HEK293T (cell line): ENCODE measurements around the gene CPNE6.

Source experiments
- CTBP1 ChIP-seq: fragments of 450-650 bp; IDR thresholded peaks from 2 replicates; pipeline ENCODE4 v1.6.1; 2016; ENCODE audit warnings: borderline replicate concordance
- ELF4 ChIP-seq: fragments of 450-650 bp; IDR thresholded peaks from 2 replicates; pipeline ENCODE4 v1.6.1; 2017; ENCODE audit warnings: antibody characterized with exemption
- FOXK2 ChIP-seq: fragments of 450-650 bp; IDR thresholded peaks from 2 replicates; pipeline ENCODE4 v1.6.1; 2016; ENCODE audit warnings: mild to moderate bottlenecking
- FOXM1 ChIP-seq: fragments of 450-650 bp; IDR thresholded peaks from 2 replicates; pipeline ENCODE4 v1.6.1; 2017; ENCODE audit warnings: mild to moderate bottlenecking, borderline replicate concordance
- HDGF ChIP-seq: fragments of 450-650 bp; IDR thresholded peaks from 2 replicates; pipeline ENCODE4 v1.6.1; 2017; ENCODE audit warnings: antibody characterized with exemption, borderline replicate concordance
- LEF1 ChIP-seq: fragments of 450-650 bp; IDR thresholded peaks from 2 replicates; pipeline ENCODE4 v1.6.1; 2017; ENCODE audit warnings: mild to moderate bottlenecking, borderline replicate concordance
- NFRKB ChIP-seq: fragments of 450-650 bp; IDR thresholded peaks from 2 replicates; pipeline ENCODE4 v1.6.1; 2016; ENCODE audit warnings: mild to moderate bottlenecking, moderate library complexity
- SP1 ChIP-seq: fragments of 450-650 bp; IDR thresholded peaks from 2 replicates; pipeline ENCODE4 v1.6.1; 2017
- SUZ12 ChIP-seq: fragments of 450-650 bp; IDR thresholded peaks from 2 replicates; pipeline ENCODE4 v1.6.1; 2016; ENCODE audit warnings: mild to moderate bottlenecking
- TARDBP ChIP-seq: fragments of 450-650 bp; IDR thresholded peaks from 2 replicates; pipeline ENCODE4 v1.6.1; 2016

- TF ChIP-seq FOXK2 (no peak), HDGF (no peak), SP1 (no peak), TARDBP (no peak), SUZ12 (no peak), ELF4 (no peak), NFRKB (no peak), LEF1 (no peak), CTBP1 (no peak), FOXM1 (no peak)
These were observed 15.2 kb upstream of the CPNE6 start for GRCh38 chr14:24055971-24056799.
